Mesendoderm (in vitro differentiated cells): ENCODE measurements around the gene ESPN. TPM values are rescaled to one million over a fixed set of nuclear protein-coding genes. Genes with fewer than 3 reads are reported as not detected.
A peak's percentile ranks its signal among the peaks of the same experiment; 100 is the strongest.

ENCODE experiments used
- DNase-seq: peaks from one replicate; pipeline ENCODE4 v3.0.0; 2013
- H2AK5ac ChIP-seq: 2 replicates; pipeline ENCODE4 v1.6.1; 2013; ENCODE audit warnings: low read length, inconsistent platforms
- H2BK120ac ChIP-seq: 2 replicates; pipeline ENCODE4 v1.6.1; 2013; ENCODE audit warnings: low read depth, mild to moderate bottlenecking, low read length, moderate library complexity, mixed read lengths
- H2BK15ac ChIP-seq: replicated peaks from 2 replicates; pipeline ENCODE4 v1.6.1; 2013; ENCODE audit warnings: low read depth, mild to moderate bottlenecking, moderate library complexity
- H2BK5ac ChIP-seq: 2 replicates; pipeline ENCODE4 v1.6.1; 2013; ENCODE audit warnings: low read length, inconsistent platforms
- H3K18ac ChIP-seq: 2 replicates; pipeline ENCODE4 v1.6.1; 2013; ENCODE audit warnings: mild to moderate bottlenecking, low read length, mixed read lengths
- H3K23ac ChIP-seq: one replicate; pipeline ENCODE4 v1.6.1; 2013; ENCODE audit warnings: low read length
- H3K27ac ChIP-seq: 2 replicates; pipeline ENCODE4 v1.5.1; 2013; ENCODE audit warnings: low read depth, mild to moderate bottlenecking, inconsistent platforms, low read length, moderate library complexity
- H3K27me3 ChIP-seq: 2 replicates; pipeline ENCODE4 v1.6.1; 2013; ENCODE audit warnings: low read length, control low read depth, mild to moderate bottlenecking, inconsistent platforms; ENCODE audit not compliant: insufficient read depth, poor library complexity
- H3K36me3 ChIP-seq: 2 replicates; pipeline ENCODE4 v1.6.1; 2013; ENCODE audit warnings: low read length, inconsistent platforms; ENCODE audit not compliant: control insufficient read depth, insufficient read depth
- H3K4ac ChIP-seq: one replicate; pipeline ENCODE4 v1.6.1; 2013; ENCODE audit warnings: low read depth, mild to moderate bottlenecking, low read length, moderate library complexity
- H3K4me1 ChIP-seq: 2 replicates; pipeline ENCODE4 v1.6.1; 2013; ENCODE audit warnings: low read depth, low read length, inconsistent platforms; ENCODE audit not compliant: control insufficient read depth
- H3K4me2 ChIP-seq: 2 replicates; pipeline ENCODE4 v1.6.1; 2013; ENCODE audit warnings: low read length
- H3K4me3 ChIP-seq: 2 replicates; pipeline ENCODE4 v1.5.1; 2013; ENCODE audit warnings: mild to moderate bottlenecking, low read length
- H3K56ac ChIP-seq: one replicate; pipeline ENCODE4 v1.6.1; 2013; ENCODE audit warnings: low read length
- H3K79me1 ChIP-seq: 2 replicates; pipeline ENCODE4 v1.6.1; 2013; ENCODE audit warnings: low read length, inconsistent platforms
- H3K79me2 ChIP-seq: 2 replicates; pipeline ENCODE4 v1.6.1; 2013; ENCODE audit warnings: mild to moderate bottlenecking, low read length; ENCODE audit not compliant: control insufficient read depth, insufficient read depth
- H3K9ac ChIP-seq: 2 replicates; pipeline ENCODE4 v1.6.1; 2013; ENCODE audit warnings: low read length, inconsistent platforms
- H4K5ac ChIP-seq: one replicate; pipeline ENCODE4 v1.6.1; 2013; ENCODE audit warnings: low read length
- H4K8ac ChIP-seq: one replicate; pipeline ENCODE4 v1.6.1; 2013; ENCODE audit warnings: low read depth, mild to moderate bottlenecking, control low read depth, low read length, moderate library complexity
- WGBS: extraction: QIAGEN DNeasy Blood & Tissue Kit; methylation state at CpG from one replicate; pipeline ENCODE4 v1.1.7; 2013; ENCODE audit warnings: low lambda C conversion rate, missing lambda C conversion rate; ENCODE audit not compliant: insufficient coverage; ENCODE audit errors: extremely low coverage; 5-methylcytosine and 5-hydroxymethylcytosine counted together
- polyA plus RNA-seq, 2 experiments: library from polyadenylated mRNA; stranded (reverse); fragments of 200-250 nt; gene quantifications; one replicate each; pipeline ENCODE4 v1.2.3, GENCODE V29; 2013

Gene ESPN, protein sequence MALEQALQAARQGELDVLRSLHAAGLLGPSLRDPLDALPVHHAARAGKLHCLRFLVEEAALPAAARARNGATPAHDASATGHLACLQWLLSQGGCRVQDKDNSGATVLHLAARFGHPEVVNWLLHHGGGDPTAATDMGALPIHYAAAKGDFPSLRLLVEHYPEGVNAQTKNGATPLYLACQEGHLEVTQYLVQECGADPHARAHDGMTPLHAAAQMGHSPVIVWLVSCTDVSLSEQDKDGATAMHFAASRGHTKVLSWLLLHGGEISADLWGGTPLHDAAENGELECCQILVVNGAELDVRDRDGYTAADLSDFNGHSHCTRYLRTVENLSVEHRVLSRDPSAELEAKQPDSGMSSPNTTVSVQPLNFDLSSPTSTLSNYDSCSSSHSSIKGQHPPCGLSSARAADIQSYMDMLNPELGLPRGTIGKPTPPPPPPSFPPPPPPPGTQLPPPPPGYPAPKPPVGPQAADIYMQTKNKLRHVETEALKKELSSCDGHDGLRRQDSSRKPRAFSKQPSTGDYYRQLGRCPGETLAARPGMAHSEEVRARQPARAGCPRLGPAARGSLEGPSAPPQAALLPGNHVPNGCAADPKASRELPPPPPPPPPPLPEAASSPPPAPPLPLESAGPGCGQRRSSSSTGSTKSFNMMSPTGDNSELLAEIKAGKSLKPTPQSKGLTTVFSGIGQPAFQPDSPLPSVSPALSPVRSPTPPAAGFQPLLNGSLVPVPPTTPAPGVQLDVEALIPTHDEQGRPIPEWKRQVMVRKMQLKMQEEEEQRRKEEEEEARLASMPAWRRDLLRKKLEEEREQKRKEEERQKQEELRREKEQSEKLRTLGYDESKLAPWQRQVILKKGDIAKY
- polyA plus RNA-seq (2013, experiment 1 of 2), result 5.0 TPM
- 4.9 TPM for polyA plus RNA-seq (2013, experiment 2 of 2)

DNA sequence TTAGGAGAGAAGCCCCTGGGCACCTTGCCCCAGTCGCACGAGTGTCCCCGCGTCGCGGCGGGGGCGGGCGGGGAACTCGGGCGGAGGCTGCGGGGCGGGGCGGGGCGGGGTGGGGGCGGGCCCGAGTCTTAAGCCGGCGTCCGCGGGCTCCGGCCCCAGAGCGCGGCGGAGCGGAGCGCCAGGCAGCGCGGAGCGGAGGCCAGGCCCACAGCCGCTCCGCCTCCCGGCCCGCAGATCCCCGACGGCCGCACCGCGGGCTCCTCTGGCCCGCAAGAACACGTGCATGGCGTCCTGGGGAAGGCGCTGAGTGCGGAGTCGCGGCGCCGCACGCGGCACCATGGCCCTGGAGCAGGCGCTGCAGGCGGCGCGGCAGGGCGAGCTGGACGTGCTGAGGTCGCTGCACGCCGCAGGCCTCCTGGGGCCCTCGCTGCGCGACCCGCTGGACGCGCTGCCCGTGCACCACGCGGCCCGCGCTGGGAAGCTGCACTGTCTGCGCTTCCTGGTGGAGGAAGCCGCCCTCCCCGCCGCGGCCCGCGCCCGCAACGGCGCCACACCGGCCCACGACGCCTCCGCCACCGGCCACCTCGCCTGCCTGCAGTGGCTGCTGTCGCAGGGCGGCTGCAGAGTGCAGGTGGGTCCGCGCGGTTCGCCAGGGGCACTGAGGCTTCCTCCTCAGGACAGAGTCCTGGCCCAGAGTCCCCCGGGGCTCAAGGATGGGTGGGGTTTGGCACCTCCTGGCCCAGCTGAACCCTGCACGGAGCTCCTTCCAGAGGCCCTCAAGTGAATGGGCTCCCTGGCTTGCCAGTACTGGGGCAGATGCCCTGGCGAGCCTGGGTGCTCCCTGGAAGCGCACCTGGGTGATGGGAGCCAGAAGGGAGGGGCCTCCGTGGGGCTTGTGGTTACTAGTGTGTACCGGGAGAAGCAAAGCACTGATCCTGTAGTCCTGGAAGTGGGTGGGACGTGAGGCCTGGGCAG, at the start of gene ESPN:
Gene ESPN, plus strand, starts transcription at position 158 of the 975 bp plus-strand sequence. Its CDS starts 180 bp downstream, at position 338.
- no peak within 1 kb of the TSS for H2AK5ac ChIP-seq
- no peak within 1 kb of the TSS for H3K9ac ChIP-seq
- no peaks in the 10 kb centered on the region for H3K4me1 ChIP-seq
- no peak within 1 kb of the TSS for H3K18ac ChIP-seq
- H3K27ac ChIP-seq, result no peak within 1 kb of the TSS
- H4K5ac ChIP-seq, result no peak within 1 kb of the TSS
- no peaks in the 10 kb centered on the region for H3K79me2 ChIP-seq
- no peak within 1 kb of the TSS for H2BK5ac ChIP-seq
- no peak within 1 kb of the TSS for H2BK15ac ChIP-seq
- peaks cover 42% of the 10 kb centered on the region for H3K27me3 ChIP-seq
- DNase-seq, result no peak
- no peak within 1 kb of the TSS for H3K4me2 ChIP-seq
- no peaks in the 10 kb centered on the region for H3K79me1 ChIP-seq
- WGBS, result no CpG with 5 or more reads among the region's 99 CpGs
- no peak within 1 kb of the TSS for H3K56ac ChIP-seq
- H3K4ac ChIP-seq, result no peak within 1 kb of the TSS
- no peak within 1 kb of the TSS for H2BK120ac ChIP-seq
- no peaks in the 10 kb centered on the region for H3K36me3 ChIP-seq
- H3K4me3 ChIP-seq, result no peak within 1 kb of the TSS
- H3K23ac ChIP-seq, result peak within 1 kb of the TSS; percentile 66
- no peak within 1 kb of the TSS for H4K8ac ChIP-seq

DNA sequence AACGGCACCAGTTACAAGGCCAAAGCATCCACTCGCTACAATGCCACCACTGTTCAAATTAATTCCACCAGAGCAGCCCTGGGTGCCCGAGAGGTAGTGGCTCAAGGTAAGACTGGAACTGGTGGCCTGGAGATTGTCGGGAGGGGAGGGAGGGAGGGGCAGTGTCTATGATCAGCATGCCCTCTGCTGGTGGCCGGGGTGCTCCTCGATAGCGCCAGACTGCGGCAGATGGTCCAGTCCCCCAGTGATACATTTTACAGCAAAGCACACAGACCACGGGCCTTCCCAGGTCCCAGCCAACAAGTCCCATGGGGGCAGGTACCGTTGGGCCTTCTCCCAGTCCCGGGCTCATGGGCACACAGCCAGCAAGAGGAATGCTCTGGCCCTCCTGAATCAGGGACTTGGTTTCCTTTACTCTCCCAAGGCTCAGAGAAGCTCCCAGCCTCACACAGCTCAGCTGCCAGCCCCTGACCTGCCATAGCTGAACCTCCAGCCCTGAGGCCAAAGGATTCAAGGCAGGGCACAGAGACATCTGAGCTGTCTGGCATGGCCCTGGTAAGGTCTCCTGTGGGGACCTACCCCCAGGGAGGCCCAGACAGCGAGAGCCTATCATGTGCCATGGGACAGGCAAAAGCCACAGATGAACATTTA, 46.4 kb upstream of the ESPN start:
- Histone ChIP-seq H3K23ac (no peak overlapping the region), H3K56ac (no peak overlapping the region), H3K4me2 (no peak overlapping the region), H3K79me2 (peaks cover 25% of the 10 kb centered on the region), H2BK5ac (no peak overlapping the region), H4K8ac (no peak overlapping the region), H3K9ac (no peak overlapping the region), H3K27ac (no peak overlapping the region), H3K27me3 (no peaks in the 10 kb centered on the region), H3K18ac (no peak overlapping the region), H3K4ac (no peak overlapping the region), H3K79me1 (peaks cover 11% of the 10 kb centered on the region), H2BK120ac (no peak overlapping the region), H2AK5ac (no peak overlapping the region), H4K5ac (no peak overlapping the region), H3K36me3 (no peaks in the 10 kb centered on the region), H3K4me3 (no peak overlapping the region), H3K4me1 (no peaks in the 10 kb centered on the region), H2BK15ac (no peak overlapping the region)
- no CpG with 5 or more reads among the region's 12 CpGs for WGBS
- DNase-seq, result peak; percentile 44

DNA sequence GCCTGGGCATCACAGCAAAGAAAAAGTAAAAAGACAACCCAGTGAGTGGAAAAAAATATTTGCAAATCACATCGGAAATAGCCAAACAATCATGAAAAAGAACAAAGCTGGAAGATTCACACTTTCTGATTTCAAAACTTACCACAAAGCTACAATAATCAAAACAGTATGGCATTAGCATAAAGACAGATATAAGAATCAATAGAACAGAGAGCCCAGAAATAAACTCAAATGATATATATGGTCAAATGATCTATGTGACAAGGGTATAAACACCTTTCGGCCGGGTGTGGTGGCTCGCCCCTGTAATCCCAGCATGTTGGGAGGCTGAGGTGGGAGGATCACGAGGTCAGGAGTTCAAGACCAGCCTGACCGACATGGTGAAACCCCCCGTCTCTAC, 44.5 kb upstream of the ESPN start:
- Histone ChIP-seq H3K4ac (no peak overlapping the region), H3K27ac (no peak overlapping the region), H2BK5ac (no peak overlapping the region), H2BK15ac (no peak overlapping the region), H2AK5ac (no peak overlapping the region), H3K4me2 (no peak overlapping the region), H3K56ac (no peak overlapping the region), H3K27me3 (no peaks in the 10 kb centered on the region), H3K23ac (no peak overlapping the region), H3K18ac (no peak overlapping the region), H3K4me3 (no peak overlapping the region), H2BK120ac (no peak overlapping the region), H3K9ac (no peak overlapping the region), H3K79me1 (peaks cover 9% of the 10 kb centered on the region), H3K4me1 (no peaks in the 10 kb centered on the region), H4K5ac (no peak overlapping the region), H3K79me2 (peaks cover 32% of the 10 kb centered on the region), H4K8ac (no peak overlapping the region), H3K36me3 (no peaks in the 10 kb centered on the region)
- WGBS, result no CpG with 5 or more reads among the region's 7 CpGs
- no peak for DNase-seq

DNA sequence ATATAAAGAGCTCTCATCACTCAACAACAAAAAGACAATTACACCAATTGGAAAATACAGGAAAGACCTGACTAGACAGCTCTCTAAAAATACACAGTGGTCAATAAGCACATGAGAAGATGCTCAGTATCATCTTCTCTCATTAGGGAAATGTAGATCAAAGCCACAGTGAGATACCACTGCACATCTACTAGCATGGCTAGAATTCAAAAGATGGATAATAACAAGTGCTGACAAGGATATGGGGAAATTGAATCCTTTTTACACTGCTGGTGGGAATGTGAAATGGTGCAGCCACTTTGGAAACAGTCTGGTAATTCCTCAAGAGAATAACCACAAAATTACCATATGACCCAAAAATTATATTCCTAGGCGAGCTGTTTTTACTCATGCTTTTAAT, 40.4 kb upstream of the ESPN start:
- no peak overlapping the region for H3K4ac ChIP-seq
- no peak overlapping the region for H4K8ac ChIP-seq
- H3K36me3 ChIP-seq, result no peaks in the 10 kb centered on the region
- no peak for DNase-seq
- WGBS, result no CpG with 5 or more reads among the region's 1 CpG
- H2AK5ac ChIP-seq, result no peak overlapping the region
- no peak overlapping the region for H3K4me2 ChIP-seq
- peaks cover 38% of the 10 kb centered on the region for H3K79me2 ChIP-seq
- no peak overlapping the region for H3K23ac ChIP-seq
- H3K27me3 ChIP-seq, result no peaks in the 10 kb centered on the region
- peaks cover 14% of the 10 kb centered on the region for H3K79me1 ChIP-seq
- no peak overlapping the region for H3K56ac ChIP-seq
- no peak overlapping the region for H2BK5ac ChIP-seq
- H2BK120ac ChIP-seq, result no peak overlapping the region
- no peak overlapping the region for H3K4me3 ChIP-seq
- peaks cover 10% of the 10 kb centered on the region for H3K4me1 ChIP-seq
- H3K9ac ChIP-seq, result no peak overlapping the region
- no peak overlapping the region for H3K18ac ChIP-seq
- no peak overlapping the region for H3K27ac ChIP-seq
- no peak overlapping the region for H4K5ac ChIP-seq
- no peak overlapping the region for H2BK15ac ChIP-seq

DNA sequence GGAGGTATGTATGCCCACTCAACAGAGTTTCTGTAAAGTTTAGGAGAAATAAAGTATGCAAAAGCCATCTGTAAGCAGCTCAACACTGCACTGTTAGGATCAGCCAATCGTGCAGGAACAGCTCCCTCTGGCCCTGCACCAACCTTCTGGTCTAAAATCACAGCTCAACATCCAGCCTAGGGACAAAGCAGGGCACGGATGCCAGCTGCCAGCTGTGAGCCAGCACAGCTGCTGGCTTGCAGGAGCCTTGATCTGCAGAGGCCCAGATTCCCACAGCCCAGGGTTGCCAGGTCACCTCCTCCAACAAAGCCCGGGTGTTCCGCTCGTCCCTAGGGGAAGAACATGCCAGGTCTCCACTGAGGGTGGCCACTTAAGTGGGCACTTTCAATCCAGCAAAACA, 39.6 kb upstream of the ESPN start:
- peaks cover 10% of the 10 kb centered on the region for H3K4me1 ChIP-seq
- peak overlapping the region; percentile 45 for H3K27ac ChIP-seq
- peaks cover 17% of the 10 kb centered on the region for H3K79me1 ChIP-seq
- no peaks in the 10 kb centered on the region for H3K36me3 ChIP-seq
- H4K5ac ChIP-seq, result no peak overlapping the region
- H3K56ac ChIP-seq, result peak overlapping the region; percentile 52
- no CpG with 5 or more reads among the region's 5 CpGs for WGBS
- peak overlapping the region; percentile 65 for H3K9ac ChIP-seq
- no peak overlapping the region for H3K4me3 ChIP-seq
- no peak overlapping the region for H2AK5ac ChIP-seq
- H2BK5ac ChIP-seq, result no peak overlapping the region
- H2BK120ac ChIP-seq, result no peak overlapping the region
- no peak overlapping the region for H3K4me2 ChIP-seq
- no peak overlapping the region for H4K8ac ChIP-seq
- no peak overlapping the region for H2BK15ac ChIP-seq
- no peak overlapping the region for H3K4ac ChIP-seq
- DNase-seq, result no peak
- H3K79me2 ChIP-seq, result peaks cover 39% of the 10 kb centered on the region
- H3K27me3 ChIP-seq, result no peaks in the 10 kb centered on the region
- peak overlapping the region; percentile 20 for H3K18ac ChIP-seq
- H3K23ac ChIP-seq, result peak overlapping the region; percentile 73
